Measurements from ENCODE around the gene AWAT2. TPM values are rescaled to one million over a fixed set of nuclear protein-coding genes. Genes with fewer than 3 reads are reported as not detected.

AWAT2 gene, protein sequence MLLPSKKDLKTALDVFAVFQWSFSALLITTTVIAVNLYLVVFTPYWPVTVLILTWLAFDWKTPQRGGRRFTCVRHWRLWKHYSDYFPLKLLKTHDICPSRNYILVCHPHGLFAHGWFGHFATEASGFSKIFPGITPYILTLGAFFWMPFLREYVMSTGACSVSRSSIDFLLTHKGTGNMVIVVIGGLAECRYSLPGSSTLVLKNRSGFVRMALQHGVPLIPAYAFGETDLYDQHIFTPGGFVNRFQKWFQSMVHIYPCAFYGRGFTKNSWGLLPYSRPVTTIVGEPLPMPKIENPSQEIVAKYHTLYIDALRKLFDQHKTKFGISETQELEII
- total RNA-seq: not detected
- long read RNA-seq: 0 reads

- ATAC-seq (ENCODE audit: poor library complexity): no peak
- intact Hi-C loops (cut with DNase I): no loop called here
- DNase-seq: no peak
These were observed at the start of gene AWAT2 for GRCh38 chrX:70049925-70050324. TSS of gene AWAT2 (minus strand) at chrX:70049938. CDS start at chrX:70049932, 6 bp downstream.

GRCh38 chrX:70096052-70096451 is 46.3 kb upstream of the AWAT2 start:
- intact Hi-C loops (cut with DNase I): loop anchor here (5.0 kb wide), 3 partner anchors 59 to 604 kb away; no protein-coding TSS in a partner anchor
- ATAC-seq (ENCODE audit: poor library complexity): peak; percentile 48

DNA sequence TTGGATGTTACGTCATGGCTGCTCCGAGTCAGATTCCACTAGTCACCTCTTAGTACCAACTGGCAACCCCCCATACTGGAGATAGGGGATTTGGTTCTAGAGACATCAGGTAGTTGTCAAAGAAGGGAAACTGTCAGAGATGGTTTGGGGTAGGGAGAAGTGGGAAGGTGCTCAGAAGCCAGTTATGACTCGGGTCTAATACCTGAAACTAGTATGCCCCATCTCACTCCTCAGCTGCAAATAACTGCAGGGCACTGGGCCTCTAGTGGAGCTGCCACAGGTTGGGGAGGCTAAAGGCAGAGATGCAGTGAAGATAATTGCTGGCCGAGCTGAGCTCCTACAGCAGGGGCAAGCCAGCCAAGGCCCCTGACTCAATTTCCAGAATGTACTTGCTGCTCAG is 42.5 kb upstream of the AWAT2 start:
- ATAC-seq (ENCODE audit: poor library complexity) (no peak), DNase-seq (no peak)
- intact Hi-C loops (cut with DNase I): no loop called here

More at GRCh38 chrX:70096052-70096451, 46.3 kb upstream of the AWAT2 start:
- DNase-seq: no peak

DNA sequence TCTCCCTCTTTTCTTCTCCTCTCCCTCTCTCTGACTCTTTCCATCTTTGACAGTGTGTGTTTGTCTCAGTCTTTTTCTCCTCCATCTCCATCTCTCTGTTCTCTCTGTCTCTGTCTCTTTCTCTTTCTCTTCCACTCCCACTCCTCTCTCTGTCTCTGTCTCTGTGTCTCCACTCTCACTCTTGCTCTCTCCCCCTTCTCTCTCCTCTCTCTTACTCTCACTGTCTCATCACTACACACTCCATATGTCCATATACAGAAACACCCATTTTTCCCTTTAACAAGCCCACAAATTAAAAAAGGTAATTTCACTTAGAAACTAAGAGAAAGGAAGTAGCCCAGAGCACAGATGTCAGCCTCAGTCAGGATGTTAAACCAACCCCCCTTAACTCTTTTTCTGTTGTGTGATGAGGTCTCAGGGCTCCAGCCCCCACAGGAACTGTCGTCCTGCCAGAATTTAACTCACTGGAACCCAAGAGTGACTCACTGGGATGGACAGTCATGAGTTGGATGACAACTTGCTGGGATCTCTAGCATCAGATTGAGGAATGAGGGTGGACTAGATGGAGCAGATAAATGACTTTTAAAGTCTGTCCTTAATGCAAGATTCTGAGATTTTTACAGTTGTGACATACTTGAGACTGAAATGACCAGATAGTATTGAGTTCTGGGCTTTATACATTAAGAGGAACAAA is 40.0 kb upstream of the AWAT2 start:
- intact Hi-C loops (cut with DNase I): no loop called here
- no peak for ATAC-seq (ENCODE audit: poor library complexity)
- no peak for DNase-seq

- intact Hi-C loops (cut with DNase I): no loop called here
- no peak for DNase-seq
- ATAC-seq (ENCODE audit: poor library complexity): no peak
These were observed 39.0 kb upstream of the AWAT2 start for GRCh38 chrX:70088751-70089150.

- intact Hi-C loops (cut with DNase I): no loop called here
- DNase-seq (no peak), ATAC-seq (ENCODE audit: poor library complexity) (peak; percentile 70)
These were observed 38.3 kb upstream of the AWAT2 start for GRCh38 chrX:70087857-70088630.

GRCh38 chrX:70084592-70085240 is 35.0 kb upstream of the AWAT2 start:
- DNase-seq: no peak
- intact Hi-C loops (cut with DNase I): no loop called here
- ATAC-seq (ENCODE audit: poor library complexity): peak; percentile 39

GRCh38 chrX:70082723-70083122 is 33.0 kb upstream of the AWAT2 start:
- ATAC-seq (ENCODE audit: poor library complexity) (no peak), DNase-seq (no peak)

DNA sequence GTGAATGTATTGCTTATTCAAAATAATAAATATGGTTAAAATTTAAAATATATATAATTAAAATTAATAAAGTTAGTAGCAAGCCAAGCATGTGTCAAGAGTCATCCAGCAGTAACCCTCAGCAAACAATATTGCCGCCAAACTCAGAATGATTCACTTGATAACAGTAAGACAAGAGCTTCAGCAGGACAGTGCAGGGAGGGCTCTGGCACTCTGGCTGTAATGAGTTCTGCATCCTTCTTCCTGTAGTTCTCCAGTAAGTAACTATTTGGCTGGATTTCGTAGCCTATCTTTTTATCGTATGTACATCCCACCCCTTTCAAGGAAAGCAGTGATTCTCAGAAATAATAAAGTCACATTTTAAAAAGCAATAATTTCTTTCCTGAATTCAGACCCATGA is 30.1 kb upstream of the AWAT2 start:
- ATAC-seq (ENCODE audit: poor library complexity) (no peak), DNase-seq (no peak)

More at GRCh38 chrX:70082723-70083122, 33.0 kb upstream of the AWAT2 start:
- intact Hi-C loops (cut with DNase I): no loop called here

GRCh38 chrX:70079297-70079696 is 29.6 kb upstream of the AWAT2 start:
- DNase-seq: no peak
- intact Hi-C loops (cut with DNase I): no loop called here

More for the DNA sequence above, 30.1 kb upstream of the AWAT2 start:
- intact Hi-C loops (cut with DNase I): no loop called here

GRCh38 chrX:70066646-70067045 is 16.9 kb upstream of the AWAT2 start:
- no peak for ATAC-seq (ENCODE audit: poor library complexity)
- intact Hi-C loops (cut with DNase I): no loop called here
- DNase-seq: no peak

More at GRCh38 chrX:70079297-70079696, 29.6 kb upstream of the AWAT2 start:
- ATAC-seq (ENCODE audit: poor library complexity): no peak

- intact Hi-C loops (cut with DNase I): no loop called here
- ATAC-seq (ENCODE audit: poor library complexity): no peak
- no peak for DNase-seq
These were observed 13.3 kb upstream of the AWAT2 start for GRCh38 chrX:70062961-70063550.

- DNase-seq: no peak
- no peak for ATAC-seq (ENCODE audit: poor library complexity)
These were observed 12.3 kb upstream of the AWAT2 start, which contains the start of gene OTUD6A for GRCh38 chrX:70062076-70062475. TSS of gene OTUD6A (plus strand) at chrX:70062457. CDS start at chrX:70062525, 68 bp downstream.

DNA sequence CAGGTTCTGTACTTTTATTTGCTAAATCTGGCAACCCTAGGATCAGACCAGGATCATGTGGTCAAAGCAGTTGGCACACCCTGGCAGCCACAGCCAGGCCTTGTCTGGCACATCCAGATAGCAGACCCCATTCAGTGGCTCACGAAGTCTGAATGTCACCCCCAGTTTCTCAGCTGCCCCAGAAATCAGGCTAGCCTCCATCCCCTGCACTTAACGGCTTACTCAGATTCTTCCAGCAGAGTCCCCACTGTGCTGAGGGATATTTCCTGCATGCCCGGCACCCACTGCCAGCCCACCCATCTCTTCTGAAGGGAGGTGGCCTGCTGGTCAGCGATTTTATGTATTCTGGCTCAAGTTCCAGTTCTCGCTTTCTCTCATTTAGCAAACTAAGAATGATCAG is 4.7 kb upstream of the AWAT2 start:
- intact Hi-C loops (cut with DNase I): no loop called here
- DNase-seq: no peak
- ATAC-seq (ENCODE audit: poor library complexity): no peak

More at GRCh38 chrX:70062076-70062475, 12.3 kb upstream of the AWAT2 start, which contains the start of gene OTUD6A:
- intact Hi-C loops (cut with DNase I): no loop called here

GRCh38 chrX:70052895-70053615 is 3.3 kb upstream of the AWAT2 start:
- no peak for ATAC-seq (ENCODE audit: poor library complexity)
- intact Hi-C loops (cut with DNase I): no loop called here
- peak; percentile 44 for DNase-seq

DNA sequence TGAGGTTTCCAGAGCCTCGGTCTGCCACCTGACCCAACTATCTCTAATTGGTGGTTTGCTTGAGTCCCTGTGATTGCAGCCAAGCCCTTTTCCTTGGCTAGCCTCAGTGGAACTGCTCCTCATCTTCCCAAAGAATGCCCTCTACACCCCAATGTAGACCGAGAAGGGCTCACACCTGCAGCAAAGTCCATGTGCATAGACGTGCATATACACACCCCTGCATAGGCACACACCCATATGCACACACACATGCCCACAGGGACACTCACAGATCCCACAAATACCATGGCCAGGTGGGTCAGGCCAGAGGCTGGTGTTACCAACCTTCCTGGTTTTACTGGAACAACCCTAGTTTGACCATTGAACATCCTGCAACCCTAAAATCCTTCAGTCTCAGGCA is 332 bp downstream of the AWAT2 start:
- intact Hi-C loops (cut with DNase I): no loop called here
- DNase-seq (no peak), ATAC-seq (ENCODE audit: poor library complexity) (no peak)

- intact Hi-C loops (cut with DNase I): no loop called here
- ATAC-seq (ENCODE audit: poor library complexity) (no peak), DNase-seq (no peak)
These were observed 2.8 kb downstream of the AWAT2 start for GRCh38 chrX:70046978-70047377.

All from Right ventricle myocardium superior (tissue), 1 donor.